HG03103 (cell line): Measurements from ENCODE around the gene CPT1B.

Source experiments
- ATAC-seq: cut with Tn5 transposase; IDR thresholded peaks from one replicate; pipeline ENCODE4 v1.9.1; 2021; ENCODE audit warnings: low read depth; ENCODE audit not compliant: unreplicated experiment

The CPT1B gene

DNA sequence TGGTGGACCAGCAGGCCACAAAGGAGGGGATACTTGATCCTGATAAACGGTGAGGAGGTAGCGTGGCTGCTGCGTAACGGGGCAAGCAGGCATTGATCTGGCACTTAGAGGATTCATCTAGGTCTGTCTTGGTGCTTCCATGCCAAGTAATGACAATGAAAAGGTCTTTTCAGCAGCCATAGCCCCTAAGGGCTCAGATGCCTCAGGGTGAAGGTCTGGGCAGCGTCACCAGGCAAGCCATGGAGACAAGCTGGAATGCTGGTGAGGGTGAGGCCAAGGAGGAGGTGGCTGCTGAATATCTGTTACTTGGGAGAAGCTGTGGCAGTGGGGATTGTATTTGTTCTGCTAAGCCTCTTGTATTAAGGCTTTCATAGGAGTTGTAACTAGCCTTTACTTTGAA lies 9.2 kb upstream of the CPT1B start:
- ATAC-seq, result no peak

DNA sequence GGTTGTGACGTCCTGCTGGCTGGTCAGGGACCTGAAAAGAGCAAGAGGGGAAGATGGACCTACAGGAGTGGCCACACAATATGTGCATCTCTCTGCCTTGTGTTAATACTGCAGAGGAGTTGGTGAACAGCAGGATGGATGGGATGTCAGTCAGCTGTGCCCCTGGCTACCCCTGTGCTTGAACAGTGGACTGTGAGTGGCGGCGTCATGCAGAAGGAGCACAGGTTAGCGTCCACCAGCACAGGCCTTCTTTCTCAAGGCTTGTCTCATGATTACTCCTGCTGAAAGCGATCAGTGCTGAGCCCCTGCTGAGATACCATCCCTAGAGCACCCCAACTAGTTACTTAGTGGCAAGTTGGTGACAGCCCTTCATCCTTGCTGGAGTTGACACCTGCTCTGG lies 8.2 kb upstream of the CPT1B start:
- ATAC-seq, result no peak

DNA sequence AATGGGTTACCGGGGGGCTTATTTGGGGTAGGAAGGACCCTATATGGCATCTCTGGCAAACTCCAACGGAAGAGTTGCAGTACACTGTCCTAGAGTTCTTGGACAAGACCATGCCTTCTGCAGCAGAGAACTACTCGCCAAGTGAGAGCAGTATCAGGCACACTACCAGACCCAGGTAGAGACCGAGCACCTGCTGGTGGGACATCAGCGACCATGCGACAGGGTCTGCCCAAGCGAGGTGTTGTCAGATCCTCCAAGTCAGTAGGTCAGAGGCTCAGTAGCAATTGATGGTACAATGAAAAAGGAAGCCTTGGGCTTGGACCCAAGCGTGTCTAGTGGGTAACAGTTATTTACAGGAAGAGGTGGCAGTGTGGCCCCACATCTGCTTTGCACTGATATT lies 7.6 kb upstream of the CPT1B start:
- ATAC-seq, result no peak

DNA sequence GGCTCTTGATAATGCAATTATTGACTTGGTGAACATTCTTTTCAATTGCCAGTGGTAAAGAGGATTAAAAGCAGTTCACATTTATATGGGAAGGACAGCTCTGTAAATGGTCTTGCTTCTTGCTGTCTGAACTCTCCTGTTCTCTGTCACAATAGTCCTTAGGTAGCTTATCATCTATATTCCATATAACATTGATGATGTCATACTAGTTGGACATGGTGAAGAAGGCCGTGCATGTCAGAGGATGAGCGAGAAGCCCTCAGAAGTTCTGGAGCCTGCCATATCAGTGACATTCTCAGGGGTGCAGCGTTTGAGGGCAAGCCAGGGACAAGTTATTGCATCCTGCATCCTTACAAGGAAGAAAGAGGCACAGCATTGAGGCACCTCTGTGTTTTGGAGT lies 7.0 kb upstream of the CPT1B start:
- ATAC-seq, result no peak

DNA sequence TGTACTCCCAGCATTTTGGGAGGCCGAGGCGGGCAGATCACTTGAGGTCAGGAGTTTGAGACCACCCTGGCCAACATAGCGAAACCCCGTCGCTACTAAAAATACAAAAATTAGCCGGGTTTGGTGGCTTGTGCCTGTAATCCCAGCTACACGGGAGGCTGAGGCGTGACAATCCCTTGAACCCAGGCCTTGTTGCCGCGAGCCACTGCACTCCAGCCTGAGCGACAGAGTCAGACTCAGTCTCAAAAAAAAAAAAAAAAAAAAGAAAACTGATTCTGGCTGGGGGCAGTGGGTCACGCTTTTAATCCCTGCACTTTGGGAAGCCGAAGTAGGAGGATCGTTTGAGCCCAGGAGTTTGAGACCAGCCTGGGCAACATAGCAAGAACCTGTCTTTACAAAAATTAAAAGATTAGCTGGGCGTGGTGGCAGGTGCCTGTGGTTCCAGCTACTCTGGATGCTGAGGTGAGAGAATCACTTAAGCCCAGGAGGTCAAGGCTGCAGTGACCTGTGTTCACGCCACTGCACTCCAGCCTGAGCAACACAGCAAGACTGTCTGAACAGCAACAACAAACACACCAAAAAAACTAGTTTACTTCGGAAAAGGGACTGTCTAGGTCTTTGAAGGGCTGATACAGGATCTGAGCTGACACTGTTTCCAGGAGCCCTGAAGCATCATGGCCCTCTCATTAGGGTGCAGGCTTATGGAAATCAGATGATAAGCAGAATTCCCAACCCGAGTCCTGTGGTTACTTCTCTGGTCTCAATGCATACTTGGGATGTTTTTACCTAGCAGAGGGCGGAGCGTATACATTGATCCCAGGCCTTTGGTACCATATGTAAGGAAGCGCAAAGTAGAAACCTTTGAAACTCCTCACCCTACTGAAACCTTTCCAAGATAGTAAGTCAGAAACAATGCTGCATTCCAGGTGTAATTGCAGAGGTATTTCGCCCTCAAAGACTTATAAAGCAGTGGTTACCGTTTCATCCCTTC lies 6.2 kb upstream of the CPT1B start:
- no peak for ATAC-seq

DNA sequence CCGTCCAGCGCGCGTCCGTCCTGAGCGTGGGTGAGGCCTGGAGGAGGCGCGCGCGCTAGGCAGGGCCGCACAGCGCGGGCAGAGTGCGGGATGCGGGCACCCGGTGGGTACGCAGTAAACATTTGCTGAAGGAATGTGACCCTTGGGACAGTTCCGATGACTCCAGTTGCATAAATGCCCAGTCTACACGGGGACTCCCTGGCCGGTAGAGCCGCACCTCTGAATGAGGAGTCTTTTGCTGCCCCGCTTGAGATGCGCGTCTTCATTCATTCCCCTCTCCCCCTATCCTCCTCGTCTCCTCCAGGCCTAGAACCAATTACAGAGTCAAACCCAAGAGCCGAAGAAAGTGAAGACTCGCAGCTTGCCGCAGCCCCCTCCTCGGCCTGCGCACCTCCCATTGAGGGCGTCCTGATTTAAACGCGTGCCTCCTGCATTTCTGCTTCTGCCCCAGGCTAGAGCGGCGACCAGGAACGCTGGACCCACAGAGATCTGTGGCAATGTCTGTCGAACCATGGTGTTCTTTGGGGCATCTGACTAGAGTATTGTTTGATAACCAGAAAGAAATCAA lies 5.2 kb upstream of the CPT1B start:
- no peak for ATAC-seq

DNA sequence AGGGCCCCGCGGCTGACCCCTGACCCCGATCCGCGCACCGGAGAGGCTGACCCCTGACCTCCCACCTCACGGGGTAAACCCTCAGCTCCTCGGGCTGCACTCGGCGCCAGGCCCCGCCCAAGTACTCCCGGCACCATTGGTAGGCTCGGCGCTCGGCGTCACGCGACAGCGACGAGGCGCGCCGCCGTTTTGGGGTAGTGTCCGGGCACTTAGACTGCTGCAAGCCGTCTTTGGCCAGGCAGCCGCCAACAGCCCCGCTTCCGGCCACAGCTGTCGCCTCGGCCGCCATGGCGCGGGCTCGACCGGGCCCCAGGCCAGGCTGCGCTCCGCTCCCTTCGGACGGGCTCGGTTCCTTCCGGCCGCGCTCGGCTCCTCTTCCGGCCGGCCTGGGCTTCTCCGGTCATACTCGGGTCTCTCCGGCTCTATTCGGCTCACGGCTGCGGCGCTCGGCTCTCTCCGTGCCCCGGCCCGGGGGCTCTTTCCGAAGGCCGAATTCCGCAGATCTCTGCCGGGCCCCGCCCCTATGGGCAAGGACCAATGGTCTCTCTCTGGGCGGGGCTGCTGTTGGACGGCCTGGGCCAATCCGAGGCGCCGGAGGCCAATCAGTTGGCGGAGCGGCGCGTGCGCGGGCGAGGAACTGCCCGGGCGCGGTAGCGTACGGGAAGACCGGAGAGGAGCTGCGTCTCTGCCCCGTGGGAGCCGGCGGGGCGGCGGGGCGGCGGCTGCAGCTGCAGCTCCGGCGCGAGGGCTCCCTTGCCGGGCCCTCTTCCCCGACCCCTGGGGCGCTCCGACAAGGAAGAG lies 4.5 kb upstream of the CPT1B start, which contains the start of gene CHKB:
TSS of gene CHKB (minus strand) at position 357 of the 801 bp plus-strand sequence. CDS start at position 289, 68 bp downstream.
- ATAC-seq, result peak; percentile 95

DNA sequence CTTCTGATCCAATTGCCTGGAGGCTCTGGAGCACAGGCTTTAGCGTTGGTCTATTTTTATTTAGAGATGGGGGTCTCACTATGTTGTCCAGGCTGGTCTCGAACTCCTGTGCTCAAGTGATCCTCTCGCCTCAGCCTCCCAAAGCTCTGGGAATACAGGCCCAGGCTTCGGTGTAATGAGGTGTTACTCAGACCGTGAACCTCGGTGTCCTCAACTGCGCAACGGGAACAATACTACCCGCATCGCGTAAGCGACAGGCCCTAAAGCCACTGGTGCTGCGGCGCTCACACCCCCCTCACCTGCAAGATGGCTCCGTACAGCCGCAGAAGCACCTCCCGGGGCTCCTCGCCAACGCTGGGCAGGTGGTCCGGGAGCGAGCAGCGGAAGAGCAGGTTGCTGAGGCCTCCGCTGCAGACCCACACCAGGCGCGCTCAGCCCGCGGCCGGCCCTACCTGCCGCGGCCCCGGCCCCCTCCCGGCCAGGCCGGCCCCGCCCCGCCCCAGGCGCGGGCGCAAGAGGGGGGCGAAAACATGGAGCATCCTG lies 3.8 kb upstream of the CPT1B start:
- ATAC-seq, result peak; percentile 5

DNA sequence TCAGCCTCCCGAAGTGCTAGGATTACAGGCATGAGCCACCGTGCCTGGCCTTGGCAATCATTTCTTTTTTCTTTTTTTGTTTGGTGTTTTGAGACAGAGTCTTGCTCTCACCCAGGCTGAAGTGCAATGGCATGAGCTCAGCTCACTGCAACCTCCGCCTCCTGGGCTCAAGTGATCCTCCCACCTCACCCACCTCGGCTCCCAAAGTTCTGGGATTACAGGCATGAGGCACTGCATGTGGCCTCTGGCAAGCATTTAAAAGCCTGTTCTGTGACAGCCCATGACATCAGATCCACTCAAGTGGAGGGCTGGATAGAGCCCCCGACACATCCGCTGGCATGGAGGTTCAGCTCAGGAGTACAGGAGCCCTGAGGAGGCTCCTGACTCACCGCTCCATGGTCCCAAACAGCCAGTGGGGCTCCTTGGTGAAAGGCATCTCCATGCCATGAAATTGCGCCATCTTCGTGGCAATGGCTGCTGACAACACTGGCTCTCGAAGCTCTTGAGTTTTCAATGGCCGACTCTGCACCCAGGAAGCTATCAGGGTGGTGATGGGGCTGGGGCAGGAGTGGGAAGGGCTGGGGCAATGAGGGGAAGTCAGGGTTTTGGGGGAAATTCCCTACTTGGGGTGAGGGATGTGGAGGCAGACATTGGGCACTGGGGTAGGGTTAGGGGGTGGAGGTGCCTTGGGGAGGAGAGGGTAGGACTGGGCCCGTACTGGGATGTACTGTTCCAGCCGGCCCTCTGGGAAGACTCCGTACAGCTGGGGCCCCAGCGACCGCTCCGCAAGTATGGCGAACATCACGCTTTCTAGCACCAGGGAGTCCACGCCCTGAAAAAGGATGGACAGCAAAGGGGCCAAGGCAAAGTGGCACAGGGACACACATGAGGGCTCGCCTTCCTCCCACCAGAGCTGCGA lies 3.1 kb upstream of the CPT1B start:
- ATAC-seq, result no peak

DNA sequence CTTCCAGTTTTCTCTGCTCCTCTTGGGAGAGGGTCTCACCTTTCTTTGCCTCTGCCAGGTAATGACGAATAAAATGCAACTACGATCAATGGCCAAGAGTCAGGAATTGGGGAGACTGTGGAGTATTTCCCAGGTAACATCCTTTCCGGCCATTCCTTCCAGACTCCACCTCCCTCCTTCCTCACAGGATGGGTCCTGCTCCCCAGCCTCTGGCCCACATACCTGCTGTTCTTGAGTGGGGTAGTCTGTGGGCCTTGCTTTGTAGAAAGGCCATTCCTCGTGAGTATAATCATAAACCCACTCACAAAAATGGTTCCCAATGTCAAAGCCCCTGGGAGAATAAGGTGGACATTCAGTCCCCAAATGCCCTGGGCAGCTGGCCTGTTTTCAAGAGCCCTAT lies 1.5 kb upstream of the CPT1B start:
- ATAC-seq, result no peak

DNA sequence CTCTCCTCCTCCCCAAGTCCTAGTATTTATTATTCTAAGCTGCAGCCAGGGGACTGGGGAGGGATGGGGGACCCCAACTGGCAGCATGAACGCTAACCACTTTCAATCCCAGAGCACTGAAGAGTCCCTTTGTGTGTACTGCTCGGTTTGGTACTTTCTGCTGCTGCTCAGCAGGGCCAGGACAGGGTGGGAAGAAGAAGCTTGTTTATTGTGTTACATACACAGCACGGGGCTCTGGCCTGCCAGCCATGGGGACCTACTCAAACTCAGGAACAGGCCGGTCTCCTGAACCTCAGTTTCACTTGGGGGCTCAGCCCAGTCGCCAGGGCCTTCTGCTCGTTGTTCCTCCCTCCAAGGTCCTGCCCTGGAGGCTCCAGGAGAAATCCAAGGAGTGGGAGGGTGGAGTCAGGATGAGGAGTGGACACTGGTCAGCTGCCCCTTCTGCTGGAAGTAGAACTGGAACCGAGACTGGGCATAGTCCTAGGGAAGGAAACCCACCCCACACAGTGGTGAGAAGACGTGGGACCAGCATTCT lies 616 bp upstream of the CPT1B start:
- ATAC-seq, result no peak

DNA sequence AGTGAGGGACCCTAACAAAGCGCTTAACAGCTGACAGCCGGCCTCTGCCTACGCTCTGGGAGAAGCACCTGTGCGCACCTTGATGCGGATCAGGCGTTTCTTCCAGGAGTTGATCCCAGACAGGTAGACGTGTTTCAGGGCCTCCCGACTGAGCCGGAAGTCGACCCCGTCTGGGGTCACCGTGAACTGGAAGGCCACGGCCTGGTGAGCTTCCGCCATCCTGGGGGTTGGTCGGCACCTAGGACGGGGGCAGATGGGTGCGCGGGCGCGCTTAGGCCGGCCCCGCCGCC lies 585 bp downstream of the CPT1B start:
- no peak for ATAC-seq

DNA sequence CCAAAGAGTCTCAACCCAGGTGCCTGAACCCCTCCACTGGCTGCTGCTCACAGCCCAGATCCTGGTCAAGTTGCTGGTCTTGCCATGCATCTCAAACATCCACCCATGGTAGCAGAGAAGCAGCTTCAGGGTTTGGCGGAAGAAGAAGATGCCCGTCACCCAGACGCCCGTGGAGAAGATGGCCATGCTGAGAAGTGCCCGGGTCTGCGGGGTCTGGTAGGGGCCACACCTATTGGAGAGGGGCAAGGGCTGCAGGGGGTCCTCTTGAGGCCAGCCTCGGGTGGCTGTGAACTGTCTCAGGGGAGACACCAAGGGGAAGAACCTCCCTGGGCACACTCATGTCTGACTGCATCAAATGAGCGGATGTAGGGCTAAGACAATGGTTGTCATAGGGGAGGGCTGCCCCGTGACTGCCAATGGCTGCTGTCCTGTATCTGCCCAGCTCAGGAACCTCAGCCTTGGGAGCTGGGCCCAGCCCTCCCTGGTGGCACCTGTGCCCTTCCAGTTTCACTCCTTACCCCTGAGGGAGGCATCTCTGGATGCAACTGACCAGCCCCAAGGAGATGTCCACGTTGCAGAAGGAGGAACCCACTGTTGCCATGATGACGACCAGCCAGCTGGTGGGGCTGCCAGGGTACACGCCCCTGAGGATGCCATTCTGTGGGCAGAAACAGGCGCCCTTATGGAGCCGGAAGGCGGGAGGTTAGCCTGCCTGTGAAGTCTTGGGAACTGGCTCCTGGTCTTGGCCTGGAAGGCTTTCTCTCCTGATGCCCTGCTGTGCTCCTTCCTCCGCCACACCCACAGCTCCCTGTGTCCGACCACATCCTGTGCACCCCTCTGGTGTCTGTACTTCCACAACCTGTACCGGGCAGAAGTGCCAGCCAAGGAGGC lies 1.2 kb downstream of the CPT1B start:
- ATAC-seq, result no peak

DNA sequence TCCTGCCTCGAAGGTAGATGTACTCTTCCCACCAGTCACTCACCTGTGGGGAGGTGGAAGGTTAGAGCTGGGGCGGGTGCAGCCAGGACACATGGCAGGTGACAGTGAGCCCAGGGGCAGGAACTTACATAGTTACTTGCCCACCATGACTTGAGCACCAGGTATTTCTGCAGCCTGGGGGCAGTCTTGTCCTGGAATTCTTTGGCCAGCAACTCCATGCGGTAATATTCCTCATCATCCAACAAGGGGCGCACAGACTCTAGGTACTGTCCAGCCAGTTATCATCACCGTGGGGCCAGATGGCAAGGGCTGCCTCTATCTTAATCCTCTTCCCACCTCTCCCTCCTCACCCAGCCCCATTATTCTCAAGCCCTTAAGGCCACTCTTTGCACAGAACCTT lies 2.2 kb downstream of the CPT1B start:
- ATAC-seq, result no peak

DNA sequence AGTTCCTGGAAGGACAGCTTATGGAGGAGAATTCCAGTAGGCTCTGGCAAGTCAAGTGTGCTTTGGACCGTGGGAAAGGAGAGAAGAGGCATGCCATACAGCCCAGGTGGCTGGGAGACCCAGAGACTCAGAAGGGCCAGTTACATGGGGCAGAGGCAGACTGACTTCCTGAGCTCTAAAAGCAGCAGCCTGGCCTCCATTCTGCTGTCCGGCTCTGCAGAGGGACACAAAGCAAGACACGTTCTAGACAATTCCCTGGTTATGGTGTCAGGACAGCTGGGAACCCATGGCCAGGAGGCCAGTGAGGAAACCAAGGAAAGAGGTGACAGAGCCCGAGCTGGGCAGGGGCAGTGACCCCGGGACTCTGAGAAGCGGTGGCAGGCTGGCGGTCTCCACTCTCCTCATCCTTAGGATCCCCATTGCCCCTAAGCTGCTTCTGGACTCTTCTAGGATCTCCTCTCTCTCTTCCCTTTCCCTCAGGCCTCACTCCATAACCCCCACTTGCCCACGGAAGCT lies 2.7 kb downstream of the CPT1B start:
- ATAC-seq, result no peak

DNA sequence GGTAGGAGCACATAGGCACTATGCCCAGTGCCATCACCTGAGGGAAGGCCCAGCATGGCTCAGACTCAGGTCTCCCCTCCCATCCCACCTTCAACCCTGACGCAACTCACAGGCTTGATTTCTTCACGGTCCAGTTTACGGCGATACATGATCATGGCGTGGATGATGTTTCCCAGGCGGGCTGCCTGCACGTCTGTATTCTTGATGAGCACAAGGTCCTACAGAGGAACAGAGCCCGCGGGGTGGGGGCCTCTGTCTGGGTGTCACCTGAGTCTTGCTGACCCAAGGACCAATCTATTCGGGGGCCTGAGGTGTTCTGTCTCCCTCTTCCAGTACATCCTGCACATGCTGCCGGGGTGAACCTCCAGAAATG lies 3.9 kb downstream of the CPT1B start:
- no peak for ATAC-seq

DNA sequence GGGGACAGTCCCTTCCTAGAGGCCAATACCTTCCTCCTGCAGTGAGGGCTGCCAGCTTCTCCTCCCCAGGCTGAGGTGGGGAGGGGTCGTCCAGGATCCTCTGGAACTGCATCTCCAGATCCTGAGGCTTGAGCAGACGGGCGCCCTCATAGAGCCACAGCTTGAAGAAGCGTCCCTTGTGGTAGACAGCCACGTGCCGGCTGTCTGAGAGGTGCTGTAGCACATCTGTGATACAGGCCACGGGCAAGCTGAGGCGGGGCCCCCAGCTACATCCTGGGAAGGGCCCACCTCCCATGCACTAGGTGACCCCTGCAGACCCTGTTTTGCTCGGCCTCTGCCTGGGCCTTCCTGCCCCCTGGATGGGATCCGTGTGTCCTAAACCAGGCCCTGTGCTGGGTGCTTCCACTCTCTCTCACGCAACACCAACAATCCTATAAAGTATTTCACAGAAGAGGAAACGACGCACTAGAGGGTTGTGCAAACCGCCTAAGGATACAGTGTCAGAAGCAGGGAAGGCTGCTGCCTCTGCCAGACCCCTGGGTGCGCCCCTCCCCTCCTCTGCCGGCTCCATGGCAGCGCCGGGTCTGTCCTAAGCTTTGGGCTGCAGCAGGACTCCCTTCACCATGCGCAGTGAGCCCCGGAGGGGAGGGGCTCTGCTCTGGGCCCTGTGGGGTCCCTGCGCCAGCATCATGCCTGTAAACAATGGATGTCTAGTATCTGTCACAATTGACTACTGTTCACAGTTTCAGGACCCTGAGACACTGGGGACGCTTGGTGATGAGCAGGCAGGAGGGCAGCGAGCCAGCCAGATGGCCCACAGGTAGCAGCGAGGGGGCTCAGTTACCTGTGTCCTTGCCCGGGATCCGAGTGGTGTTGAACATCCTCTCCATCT lies 4.5 kb downstream of the CPT1B start:
- ATAC-seq, result no peak

DNA sequence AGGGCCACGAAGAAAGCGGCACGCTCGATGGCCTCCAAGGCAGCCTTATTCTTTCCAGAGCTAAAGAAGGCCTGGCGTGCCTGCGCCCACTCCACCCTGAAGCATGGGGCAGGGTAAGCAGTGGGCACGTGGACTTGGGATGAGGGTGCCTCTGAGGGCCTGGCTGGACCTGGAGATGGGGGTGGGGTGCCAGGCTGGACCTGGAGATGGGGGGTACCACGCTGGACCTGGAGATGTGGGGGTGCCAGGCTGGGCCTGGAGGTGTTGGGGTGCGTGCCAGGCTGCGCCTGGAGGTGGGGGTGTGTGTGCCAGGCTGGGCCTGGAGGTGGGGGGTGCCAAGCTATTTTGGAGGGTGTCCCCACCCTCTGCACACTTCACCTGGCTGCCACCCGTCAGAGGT lies 5.3 kb downstream of the CPT1B start:
- ATAC-seq, result no peak
